Sigmoid colon (tissue), 4 donors: ENCODE measurements around the gene TMEM120B.

Source experiments
- POLR2A ChIP-seq, 2 donors: fragments of 450-650 bp; IDR thresholded peaks; one replicate each; pipeline ENCODE4 v1.6.1; 2016; ENCODE audit warnings: antibody characterized with exemption in 2 of 2, mild to moderate bottlenecking in 2 of 2, moderate library complexity in 2 of 2
- POLR2AphosphoS5 ChIP-seq, 4 donors: sonication (generic); formaldehyde crosslinking; IDR thresholded peaks; one replicate each; pipeline ENCODE4 v1.6.1; 2017; ENCODE audit warnings: antibody characterized with exemption in 4 of 4

GRCh38 chr12:121810234-121810817, 97.8 kb downstream of the TMEM120B start:
- TF ChIP-seq POLR2AphosphoS5 (IDR thresholded peaks at IDR 0.05) (no peak), POLR2A (IDR thresholded peaks at IDR 0.05) (no peak)
